Activated T-helper 17 cell treated with anti-CD3 and anti-CD28 coated beads, Interleukin-2, amount 50 U/mL, for 72 hours (primary cell): ENCODE measurements around the gene SLC15A3. TPM values are rescaled to one million over a fixed set of nuclear protein-coding genes. Genes with fewer than 3 reads are reported as not detected.
A peak's percentile ranks its signal among the peaks of the same experiment; 100 is the strongest.

Source experiments
- ATAC-seq: fragments of 150-1000 bp; cut with Tn5 transposase; replicated peaks from 2 replicates; pipeline ENCODE4 v1.10.0; 2021; ENCODE audit warnings: mild to moderate bottlenecking, moderate library complexity
- H3K27ac Mint-ChIP-seq: one replicate; pipeline ENCODE4 v1.8.0; 2022; ENCODE audit warnings: mixed read lengths
- H3K27me3 Mint-ChIP-seq: one replicate; pipeline ENCODE4 v1.8.0; 2022; ENCODE audit warnings: mixed read lengths
- H3K36me3 Mint-ChIP-seq: one replicate; pipeline ENCODE4 v1.8.0; 2022; ENCODE audit warnings: low read depth, mild to moderate bottlenecking, mixed read lengths
- H3K4me1 Mint-ChIP-seq: one replicate; pipeline ENCODE4 v1.8.0; 2022; ENCODE audit warnings: mixed read lengths
- H3K4me3 Mint-ChIP-seq: one replicate; pipeline ENCODE4 v1.8.0; 2022; ENCODE audit warnings: mild to moderate bottlenecking, mixed read lengths
- H3K9me3 Mint-ChIP-seq: one replicate; pipeline ENCODE4 v1.8.0; 2022; ENCODE audit warnings: mixed read lengths
- total RNA-seq, 2 donors: library from RNA; stranded (reverse); gene quantifications; one replicate each; pipeline ENCODE4 v1.2.3, GENCODE V29; 2022

Gene SLC15A3
- total RNA-seq, 2 donors from 2014 or later: 1.0 to 1.3 TPM

DNA sequence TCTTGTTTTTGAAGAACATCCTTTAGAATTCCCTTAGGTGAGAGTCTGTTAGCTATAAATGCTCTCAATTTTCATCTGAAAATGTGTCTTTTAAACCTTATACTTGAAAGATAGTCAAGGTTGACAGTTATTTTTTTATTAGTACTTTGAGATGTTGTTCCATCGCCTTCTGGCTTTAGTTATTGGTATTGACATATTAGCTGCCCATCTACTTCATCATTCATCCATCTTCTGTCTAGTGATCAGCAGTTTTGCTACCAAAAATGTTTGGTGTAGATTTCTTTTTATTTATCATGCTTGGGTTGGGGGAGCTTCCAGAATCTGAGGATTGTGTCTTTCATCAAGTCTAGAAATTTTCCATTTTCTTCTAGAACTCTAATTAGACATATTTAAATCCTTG is 16.2 kb upstream of the SLC15A3 start:
- H3K27ac Mint-ChIP-seq: no peak overlapping the region
- ATAC-seq: no peak
- peaks cover 6% of the 10 kb centered on the region for H3K4me1 Mint-ChIP-seq
- no peak overlapping the region for H3K4me3 Mint-ChIP-seq
- no peaks in the 10 kb centered on the region for H3K27me3 Mint-ChIP-seq
- H3K36me3 Mint-ChIP-seq: peaks cover 20% of the 10 kb centered on the region
- no peaks in the 10 kb centered on the region for H3K9me3 Mint-ChIP-seq

DNA sequence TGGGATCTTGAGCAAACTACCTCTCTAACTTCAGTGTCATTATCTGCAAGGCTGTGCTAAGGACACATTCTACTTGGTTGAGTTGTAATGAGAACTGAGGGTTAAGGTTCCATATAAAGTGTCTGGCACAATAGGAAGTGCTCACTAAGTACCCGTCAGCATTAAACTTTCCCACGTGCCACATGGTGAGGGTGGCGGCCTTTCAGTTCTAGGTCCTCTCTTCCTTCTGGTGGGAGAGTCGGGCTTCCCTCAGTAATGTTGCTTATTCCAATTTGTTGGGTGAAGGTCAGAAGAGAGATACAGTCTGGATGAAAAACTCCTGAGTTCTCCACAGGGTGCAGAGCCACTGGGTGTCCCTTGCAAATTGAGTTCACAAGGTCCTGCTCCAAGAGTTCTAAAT is 14.9 kb upstream of the SLC15A3 start:
- Mint-ChIP-seq H3K27me3 (no peaks in the 10 kb centered on the region), H3K4me1 (peaks cover 6% of the 10 kb centered on the region), H3K36me3 (peaks cover 7% of the 10 kb centered on the region)

DNA sequence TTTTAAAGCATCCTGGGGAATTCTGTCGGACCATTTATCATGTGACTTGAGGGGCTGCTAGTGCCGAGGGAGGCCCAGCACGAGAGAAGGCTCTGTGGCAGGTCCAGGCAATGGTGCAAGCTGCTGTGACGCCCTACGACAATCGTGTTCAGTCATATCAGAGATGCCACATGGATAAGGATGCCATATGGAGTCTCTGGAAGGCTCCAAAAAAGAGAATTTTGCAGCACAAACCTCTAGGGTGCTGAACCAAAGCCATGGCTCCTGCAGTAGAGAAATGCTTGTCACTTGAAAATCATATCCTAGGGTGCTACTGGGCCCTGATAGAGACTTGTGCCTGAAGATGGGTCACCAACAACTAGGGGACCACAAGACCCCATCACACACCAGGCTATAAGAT is 12.8 kb upstream of the SLC15A3 start:
- H3K27me3 Mint-ChIP-seq: peaks cover 5% of the 10 kb centered on the region
- H3K4me3 Mint-ChIP-seq: no peak overlapping the region
- ATAC-seq: no peak
- H3K27ac Mint-ChIP-seq: no peak overlapping the region
- H3K4me1 Mint-ChIP-seq: no peaks in the 10 kb centered on the region
- H3K9me3 Mint-ChIP-seq: no peaks in the 10 kb centered on the region
- no peaks in the 10 kb centered on the region for H3K36me3 Mint-ChIP-seq

More for the DNA sequence above, 14.9 kb upstream of the SLC15A3 start:
- ATAC-seq: no peak
- no peak overlapping the region for H3K27ac Mint-ChIP-seq
- H3K4me3 Mint-ChIP-seq: no peak overlapping the region
- H3K9me3 Mint-ChIP-seq: no peaks in the 10 kb centered on the region

DNA sequence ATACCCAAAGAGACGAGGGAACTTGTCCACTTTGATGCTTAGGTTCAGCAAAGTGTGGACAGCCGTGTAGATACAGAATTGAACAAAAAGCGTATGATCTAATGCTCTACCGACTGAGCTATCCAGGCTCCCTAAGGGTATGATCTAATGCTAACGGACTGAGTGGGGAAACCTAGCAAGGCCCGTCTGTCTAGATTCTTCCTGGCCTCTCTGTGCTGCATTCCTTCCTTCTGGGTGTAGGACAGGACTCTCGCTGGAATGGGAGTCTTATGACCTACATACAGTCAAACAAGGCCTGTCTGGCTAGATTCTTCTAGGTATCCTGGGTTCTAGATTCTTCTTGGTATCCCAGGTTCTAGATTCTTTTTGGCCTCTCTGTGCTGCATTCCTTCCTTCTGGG is 8.4 kb upstream of the SLC15A3 start:
- no peak for ATAC-seq
- Mint-ChIP-seq H3K27ac (no peak overlapping the region), H3K9me3 (no peaks in the 10 kb centered on the region), H3K27me3 (peaks cover 5% of the 10 kb centered on the region), H3K36me3 (no peaks in the 10 kb centered on the region), H3K4me1 (no peaks in the 10 kb centered on the region), H3K4me3 (no peak overlapping the region)

DNA sequence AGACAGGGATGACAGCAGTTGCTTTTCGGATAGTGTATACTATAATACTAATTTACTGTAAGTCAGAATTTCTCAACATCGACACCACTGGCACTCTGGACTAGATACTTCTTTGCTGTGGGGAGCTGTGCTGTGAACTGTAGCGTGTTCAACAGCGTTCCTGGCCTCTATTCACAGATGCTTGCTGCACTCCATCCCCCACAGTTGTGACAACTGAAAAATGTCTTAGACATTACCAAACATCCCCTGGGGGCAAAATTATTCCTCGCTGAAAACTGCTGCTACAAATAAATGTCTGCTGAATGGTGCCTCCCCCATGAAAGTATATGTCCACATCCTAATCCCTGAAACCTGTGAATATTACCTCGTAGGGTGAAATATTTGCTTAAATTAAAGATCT is 7.5 kb upstream of the SLC15A3 start:
- H3K4me1 Mint-ChIP-seq: no peaks in the 10 kb centered on the region
- no peak overlapping the region for H3K27ac Mint-ChIP-seq
- no peak for ATAC-seq
- no peaks in the 10 kb centered on the region for H3K9me3 Mint-ChIP-seq
- H3K27me3 Mint-ChIP-seq: peaks cover 5% of the 10 kb centered on the region
- H3K4me3 Mint-ChIP-seq: no peak overlapping the region
- no peaks in the 10 kb centered on the region for H3K36me3 Mint-ChIP-seq

DNA sequence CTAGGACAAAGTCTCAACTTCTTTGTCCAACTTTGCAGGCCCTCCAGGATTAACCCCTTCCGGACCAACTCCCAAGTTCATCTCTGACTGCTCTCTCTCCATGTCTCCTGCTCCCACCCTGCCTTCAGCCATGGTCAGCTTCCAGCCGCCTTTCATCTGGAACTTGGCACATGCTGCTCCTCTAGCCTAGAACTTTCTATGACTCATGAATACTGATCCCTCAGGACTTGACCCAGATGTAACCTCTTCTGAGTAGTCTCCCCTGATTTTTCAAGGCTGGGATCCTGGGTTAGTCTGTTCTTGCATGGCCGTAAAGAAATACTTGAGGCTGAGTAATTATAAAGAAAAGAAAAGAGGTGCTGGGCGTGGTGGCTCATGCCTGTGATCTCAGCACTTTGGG is 5.2 kb upstream of the SLC15A3 start:
- H3K4me3 Mint-ChIP-seq: no peak overlapping the region
- no peak for ATAC-seq
- H3K4me1 Mint-ChIP-seq: peaks cover 4% of the 10 kb centered on the region
- no peak overlapping the region for H3K27ac Mint-ChIP-seq
- H3K36me3 Mint-ChIP-seq: no peaks in the 10 kb centered on the region
- H3K27me3 Mint-ChIP-seq: peaks cover 12% of the 10 kb centered on the region
- H3K9me3 Mint-ChIP-seq: no peaks in the 10 kb centered on the region

DNA sequence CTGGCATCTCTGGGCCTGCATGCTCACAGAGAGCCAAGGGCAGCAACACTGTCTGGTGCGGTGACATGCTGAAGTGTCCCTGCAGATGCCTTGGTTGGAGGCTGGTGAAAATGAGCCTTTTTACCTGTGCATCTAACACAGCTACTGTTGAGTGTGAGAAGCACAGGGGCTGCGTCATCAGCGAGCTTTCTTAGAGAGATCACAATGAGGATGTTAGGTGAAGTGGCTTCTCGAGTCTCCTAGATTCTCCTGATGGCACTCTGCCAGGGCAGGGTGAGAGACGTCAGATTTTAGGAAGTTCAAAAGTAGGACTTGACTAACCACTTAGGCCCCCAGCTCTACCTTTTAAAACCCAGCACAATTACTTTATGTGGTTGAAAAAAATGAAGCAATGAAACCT is 3.6 kb upstream of the SLC15A3 start:
- Mint-ChIP-seq H3K27me3 (peaks cover 13% of the 10 kb centered on the region), H3K4me1 (peaks cover 6% of the 10 kb centered on the region), H3K9me3 (no peaks in the 10 kb centered on the region), H3K36me3 (no peaks in the 10 kb centered on the region), H3K4me3 (no peak overlapping the region), H3K27ac (no peak overlapping the region)
- ATAC-seq: no peak

DNA sequence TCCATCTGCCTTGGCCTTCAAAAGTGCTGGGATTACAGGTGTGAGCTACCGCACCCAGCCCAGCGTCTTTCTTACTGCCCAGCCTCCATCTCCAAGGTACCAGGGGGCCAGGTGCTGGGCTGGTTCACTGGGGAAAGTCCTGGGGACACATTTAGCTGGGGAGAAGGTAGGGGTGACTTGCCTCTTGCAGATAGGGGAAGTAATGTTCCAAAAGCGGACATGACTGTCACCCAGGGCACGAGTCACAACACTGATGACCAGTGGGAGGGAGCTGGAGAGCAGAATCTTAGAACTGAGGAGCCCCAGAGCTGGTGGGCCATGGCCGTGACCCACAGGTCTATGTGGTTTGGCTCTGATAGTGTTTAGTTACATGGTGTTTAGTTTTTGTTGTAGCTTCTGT is 2.4 kb upstream of the SLC15A3 start:
- Mint-ChIP-seq H3K4me3 (no peak overlapping the region), H3K4me1 (peaks cover 6% of the 10 kb centered on the region), H3K9me3 (no peaks in the 10 kb centered on the region), H3K27ac (no peak overlapping the region), H3K27me3 (peaks cover 13% of the 10 kb centered on the region), H3K36me3 (no peaks in the 10 kb centered on the region)
- no peak for ATAC-seq

DNA sequence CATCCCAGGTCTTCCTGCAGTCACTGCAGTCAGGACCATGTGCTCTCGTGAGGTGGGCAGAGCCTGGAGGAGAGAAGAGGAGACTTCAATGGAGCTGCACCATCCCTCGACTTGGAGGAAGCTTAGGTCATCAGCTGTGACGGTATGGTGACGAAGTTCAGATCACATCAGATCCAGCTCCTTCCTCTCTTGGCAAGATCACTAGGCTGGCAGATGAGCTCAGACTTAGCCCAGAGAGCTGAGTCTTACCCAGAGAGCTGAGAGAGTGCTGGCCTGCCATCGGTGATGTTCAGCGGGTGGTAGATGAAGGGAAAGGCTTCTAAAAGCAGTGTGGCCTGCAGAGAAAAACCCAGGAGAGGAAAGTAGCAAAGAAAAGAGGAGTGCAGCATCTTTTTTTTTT is 1.8 kb upstream of the SLC15A3 start:
- peaks cover 13% of the 10 kb centered on the region for H3K27me3 Mint-ChIP-seq

DNA sequence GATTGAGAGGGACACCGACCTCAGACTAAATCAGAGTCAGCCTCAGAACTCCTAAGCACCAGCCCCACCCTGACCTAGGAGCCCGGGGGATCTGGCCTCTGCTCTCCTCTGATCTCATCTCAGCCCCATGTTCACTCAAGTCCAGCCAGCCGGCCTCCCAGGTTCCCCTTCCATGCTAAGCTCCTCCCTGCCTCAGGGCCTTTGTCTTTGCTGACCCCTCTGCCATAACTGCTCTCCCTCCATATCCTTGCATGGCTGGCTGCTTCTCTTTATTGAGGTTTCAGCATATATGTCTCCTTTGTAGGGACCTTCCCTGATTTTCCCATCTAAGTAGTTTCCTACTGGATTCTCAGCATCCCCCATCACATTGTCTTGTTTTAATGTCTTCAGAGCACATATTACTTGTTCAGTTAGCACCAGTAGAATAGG is 780 bp upstream of the SLC15A3 start:
- no peak for ATAC-seq
- no peaks in the 10 kb centered on the region for H3K36me3 Mint-ChIP-seq
- peaks cover 17% of the 10 kb centered on the region for H3K27me3 Mint-ChIP-seq
- H3K9me3 Mint-ChIP-seq: no peaks in the 10 kb centered on the region
- peak overlapping the region; percentile 71 for H3K4me3 Mint-ChIP-seq
- peaks cover 6% of the 10 kb centered on the region for H3K4me1 Mint-ChIP-seq
- peak overlapping the region; percentile 79 for H3K27ac Mint-ChIP-seq

More for the DNA sequence above, 1.8 kb upstream of the SLC15A3 start:
- Mint-ChIP-seq H3K27ac (no peak overlapping the region), H3K4me1 (peaks cover 6% of the 10 kb centered on the region), H3K9me3 (no peaks in the 10 kb centered on the region), H3K36me3 (no peaks in the 10 kb centered on the region), H3K4me3 (no peak overlapping the region)
- ATAC-seq: no peak

DNA sequence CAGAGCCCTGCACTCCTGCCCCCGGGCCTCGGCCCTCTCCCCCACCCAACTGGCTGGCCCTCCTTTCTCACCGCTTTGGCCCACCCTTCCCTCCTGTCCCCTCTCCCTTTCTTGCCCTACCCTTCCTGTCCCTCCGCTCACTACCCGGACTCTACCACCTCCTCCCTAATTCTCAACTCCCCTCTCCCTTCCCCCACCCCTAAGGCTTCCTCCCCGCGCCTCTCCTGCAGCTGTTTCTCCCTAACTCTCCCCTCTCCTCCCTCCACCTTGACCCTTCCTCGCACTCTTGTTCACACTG is 421 bp downstream of the SLC15A3 start:
- Mint-ChIP-seq H3K36me3 (no peaks in the 10 kb centered on the region), H3K4me1 (peaks cover 6% of the 10 kb centered on the region), H3K27me3 (peaks cover 17% of the 10 kb centered on the region), H3K4me3 (peak overlapping the region; percentile 71), H3K9me3 (no peaks in the 10 kb centered on the region), H3K27ac (no peak overlapping the region)
- no peak for ATAC-seq

DNA sequence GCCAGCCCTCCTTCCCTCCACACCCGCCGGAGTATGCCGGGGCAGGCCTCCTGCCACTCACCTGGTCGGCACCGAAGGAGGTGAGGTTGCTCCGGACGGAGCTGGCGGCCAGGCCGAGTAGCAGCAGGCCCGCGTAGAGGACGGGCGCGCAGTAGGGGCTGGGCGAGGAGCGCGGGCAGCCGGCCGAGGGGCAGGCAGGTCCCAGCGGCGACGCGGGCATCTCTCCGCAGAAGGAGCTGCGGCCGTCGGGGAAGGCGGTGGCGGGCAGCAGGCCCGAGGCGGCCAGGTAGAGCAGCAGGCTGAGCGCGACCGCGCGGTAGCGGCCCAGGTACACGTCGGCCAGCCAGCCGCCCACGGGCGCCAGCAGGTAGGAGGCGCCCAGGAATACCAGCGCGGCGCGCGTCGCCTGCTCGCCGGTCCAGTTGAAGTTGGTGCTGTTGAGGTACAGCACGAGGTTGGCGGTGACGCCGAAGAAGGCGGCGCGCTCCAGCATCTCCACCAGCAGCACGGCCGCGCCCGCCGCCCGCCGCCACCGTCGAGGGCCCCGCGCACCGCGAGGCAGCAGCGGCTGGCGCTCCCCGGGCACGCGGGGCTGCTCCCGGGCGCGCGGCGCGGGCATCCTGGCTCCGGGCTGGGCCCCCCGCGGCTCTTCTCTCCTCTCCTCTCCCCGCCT is 907 bp downstream of the SLC15A3 start:
- peaks cover 6% of the 10 kb centered on the region for H3K4me1 Mint-ChIP-seq
- no peaks in the 10 kb centered on the region for H3K9me3 Mint-ChIP-seq
- H3K27ac Mint-ChIP-seq: no peak overlapping the region
- peak overlapping the region; percentile 71 for H3K4me3 Mint-ChIP-seq
- peak; percentile 54 for ATAC-seq
- H3K36me3 Mint-ChIP-seq: no peaks in the 10 kb centered on the region
- H3K27me3 Mint-ChIP-seq: peaks cover 17% of the 10 kb centered on the region

DNA sequence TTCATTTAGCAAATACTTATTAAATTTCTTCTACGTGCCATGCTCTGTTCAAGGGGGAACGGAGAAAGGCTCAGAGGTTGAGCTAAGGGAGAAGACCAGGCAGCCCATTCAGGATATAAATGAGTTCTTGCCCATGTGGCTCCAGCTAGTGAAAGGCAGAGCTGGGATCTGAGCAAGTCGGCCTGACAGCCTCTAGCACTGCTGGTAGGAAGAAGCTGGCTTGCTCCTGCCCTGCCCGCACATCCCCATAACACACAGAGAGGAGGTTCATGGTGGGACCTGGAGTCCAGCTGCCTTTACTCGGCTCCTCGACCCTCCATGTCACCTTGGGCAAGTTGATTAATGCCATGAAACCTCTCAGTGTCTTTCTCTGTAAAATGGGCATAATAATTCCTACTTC is 2.0 kb downstream of the SLC15A3 start:
- Mint-ChIP-seq H3K9me3 (no peaks in the 10 kb centered on the region), H3K4me3 (peak overlapping the region; percentile 20), H3K4me1 (peaks cover 6% of the 10 kb centered on the region), H3K36me3 (no peaks in the 10 kb centered on the region), H3K27me3 (peaks cover 17% of the 10 kb centered on the region), H3K27ac (no peak overlapping the region)
- ATAC-seq: no peak

DNA sequence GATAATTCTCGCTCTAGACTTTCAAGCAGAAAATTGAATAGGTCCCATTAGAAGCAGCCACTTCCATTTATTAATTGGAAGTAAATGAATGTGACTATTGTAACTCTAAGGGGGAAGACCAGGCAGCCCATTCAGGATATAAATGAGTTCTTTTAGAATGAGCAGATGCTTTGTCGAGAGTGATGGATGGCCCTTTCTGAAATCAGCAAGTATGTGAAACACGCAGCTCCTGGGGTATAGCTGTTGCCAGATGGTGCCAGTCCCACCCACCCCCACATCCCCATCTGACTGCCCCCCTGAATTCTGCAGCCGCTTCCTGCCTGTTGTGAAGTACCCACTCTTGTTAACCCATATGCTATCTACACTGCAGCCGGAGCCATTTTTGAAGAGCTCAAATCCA is 3.7 kb downstream of the SLC15A3 start:
- no peaks in the 10 kb centered on the region for H3K36me3 Mint-ChIP-seq
- H3K4me1 Mint-ChIP-seq: peaks cover 11% of the 10 kb centered on the region
- H3K4me3 Mint-ChIP-seq: no peak overlapping the region
- no peaks in the 10 kb centered on the region for H3K9me3 Mint-ChIP-seq
- peaks cover 20% of the 10 kb centered on the region for H3K27me3 Mint-ChIP-seq
- H3K27ac Mint-ChIP-seq: no peak overlapping the region
- no peak for ATAC-seq

DNA sequence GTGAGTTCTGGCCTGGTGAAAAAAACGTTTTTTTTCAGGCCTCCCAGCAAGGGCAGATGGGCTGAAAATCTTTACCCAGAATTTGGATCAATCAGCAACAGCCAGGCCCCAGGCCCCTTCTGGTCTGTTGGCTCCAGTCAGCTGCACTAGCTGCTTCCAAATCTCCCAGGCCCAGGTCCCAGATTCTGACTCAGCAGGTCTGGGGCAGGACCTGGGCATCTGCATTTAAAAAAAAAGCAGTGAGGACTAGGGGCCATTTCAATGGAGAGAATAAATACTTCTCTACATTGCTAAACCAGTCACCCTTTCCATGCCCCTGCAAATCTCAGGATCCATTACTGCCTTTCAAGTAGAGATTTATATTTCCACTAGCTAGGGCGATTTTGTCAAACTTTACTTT is 4.3 kb downstream of the SLC15A3 start:
- Mint-ChIP-seq H3K9me3 (no peaks in the 10 kb centered on the region), H3K4me3 (no peak overlapping the region), H3K27me3 (peaks cover 17% of the 10 kb centered on the region), H3K4me1 (peaks cover 11% of the 10 kb centered on the region), H3K36me3 (no peaks in the 10 kb centered on the region), H3K27ac (no peak overlapping the region)
- ATAC-seq: no peak
